HCT116 (cell line): Measurements from ENCODE around the gene ANAPC1. TPM values are rescaled to one million over a fixed set of nuclear protein-coding genes. Genes with fewer than 3 reads are reported as not detected.
"Not testable (repeated sequence)": the region's sequence is repeated elsewhere in the genome, so short reads cannot be mapped to it uniquely, and the experiment has no call there.

Experiments
- ATAC-seq: fragments of 200-7000 bp; cut with Tn5 transposase; 2 replicates; pipeline ENCODE4 v1.9.1; 2020; ENCODE audit warnings: mild to moderate bottlenecking, moderate library complexity
- BruUV-seq: library from RNA; stranded (reverse); fragments of 400-500 nt; replicated peaks from 2 replicates; lab custom pipeline; 2021; lab: Mats Ljungman, UMichigan
- CTCF ChIA-PET: fragments of 300-600 bp; sonication (Branson Sonifier 250); formaldehyde crosslinking; loops from one replicate; lab custom pipeline; 2021; ENCODE audit warnings: antibody characterized with exemption; lab: Charles Lee
- POLR2A ChIA-PET: fragments of 300-600, 350-600 bp; sonication (Branson Sonifier 250); formaldehyde crosslinking; loops from one replicate; lab custom pipeline; 2021; ENCODE audit warnings: antibody characterized with exemption; lab: Charles Lee
- RAD21 ChIA-PET, 2 experiments: fragments of 300-600 bp; sonication (Branson Sonifier 250); formaldehyde crosslinking; loops; one replicate each; lab custom pipeline; 2023; ENCODE audit warnings: low total read pairs in 2 of 2; ENCODE audit not compliant: uncharacterized antibody in 2 of 2, unreplicated experiment in 2 of 2, low non-redundant PET in 1 of 2; lab: Charles Lee
- DNase-seq: peaks from one replicate; pipeline ENCODE4 v3.0.0-alpha.2; 2010; ENCODE audit warnings: low read depth, low spot score
- H2AFZ ChIP-seq: fragments of 200-600 bp; shearing (Covaris generic), sonication (generic); 2 replicates; pipeline ENCODE4 v1.6.1; 2017; ENCODE audit warnings: low read depth, mixed run types, mixed read lengths, antibody characterized with exemption, low read length; ENCODE audit not compliant: poor library complexity, severe bottlenecking
- H3K27ac ChIP-seq: 2 replicates; pipeline ENCODE4 v1.5.1; 2012; ENCODE audit warnings: low read depth, low read length
- H3K27me3 ChIP-seq: fragments of 200-600 bp; sonication (generic); 2 replicates; pipeline ENCODE4 v1.6.1; 2016; ENCODE audit warnings: mixed run types, low read length, mixed read lengths; ENCODE audit not compliant: insufficient read depth
- H3K36me3 ChIP-seq, 2 experiments: fragments of 200-500 bp in 1 of 2; fragments of 200-600 bp in 1 of 2; sonication (Bioruptor generic) in 1 of 2; sonication (generic) in 1 of 2; 2 replicates each; pipeline versions ENCODE4 v1.5.1 to v1.6.1; 2014 to 2016; ENCODE audit warnings: low read length in 2 of 2, inconsistent platforms in 1 of 2, mixed read lengths in 1 of 2, mixed run types in 1 of 2; ENCODE audit not compliant: insufficient read depth in 2 of 2, control insufficient read depth in 1 of 2
- H3K4me1 ChIP-seq, 2 experiments: fragments of 200-600 bp in 1 of 2; sonication (generic) in 1 of 2; 2 replicates each; pipeline versions ENCODE4 v1.5.1 to v1.6.1; 2012 to 2017; ENCODE audit warnings: low read length in 2 of 2, inconsistent platforms in 1 of 2, mild to moderate bottlenecking in 1 of 2, mixed read lengths in 1 of 2, mixed run types in 1 of 2, moderate library complexity in 1 of 2; ENCODE audit not compliant: insufficient read depth in 2 of 2, control insufficient read depth in 1 of 2
- H3K4me2 ChIP-seq: fragments of 200-600 bp; sonication (generic); 2 replicates; pipeline ENCODE4 v1.6.1; 2017; ENCODE audit warnings: mixed run types, low read length, mixed read lengths
- H3K4me3 ChIP-seq, 2 experiments: fragments of 200-600 bp in 1 of 2; sonication (generic) in 1 of 2; replicated peaks in 1 of 2; 2 replicates each; pipeline ENCODE4 v1.5.1; 2011 to 2016; ENCODE audit warnings: low read length in 2 of 2, control low read depth in 1 of 2, low read depth in 1 of 2, mild to moderate bottlenecking in 1 of 2, mixed read lengths in 1 of 2, mixed run types in 1 of 2
- H3K79me2 ChIP-seq: fragments of 200-600 bp; sonication (generic); 2 replicates; pipeline ENCODE4 v1.6.1; 2017; ENCODE audit warnings: mild to moderate bottlenecking, mixed run types, low read length, moderate library complexity, mixed read lengths; ENCODE audit not compliant: insufficient read depth
- H3K9ac ChIP-seq: fragments of 200-600 bp; sonication (generic); 2 replicates; pipeline ENCODE4 v1.6.1; 2016; ENCODE audit warnings: low read length, mixed read lengths
- H3K9me2 ChIP-seq: fragments of 200-600 bp; sonication (generic), shearing (Covaris generic); 2 replicates; pipeline ENCODE4 v1.6.1; 2017; ENCODE audit warnings: mixed run types, mild to moderate bottlenecking, moderate library complexity; ENCODE audit not compliant: insufficient read depth
- H3K9me3 ChIP-seq, 2 experiments: fragments of 200-500 bp in 1 of 2; fragments of 200-600 bp in 1 of 2; sonication (Bioruptor generic) in 1 of 2; sonication (generic) in 1 of 2; 2 replicates each; pipeline ENCODE4 v1.6.1; 2014 to 2017; ENCODE audit warnings: low read length in 2 of 2, mixed read lengths in 2 of 2, inconsistent platforms in 1 of 2, low read depth in 1 of 2, mild to moderate bottlenecking in 1 of 2, mixed run types in 1 of 2, moderate library complexity in 1 of 2; ENCODE audit not compliant: control insufficient read depth in 1 of 2, insufficient read depth in 1 of 2
- H4K20me1 ChIP-seq: fragments of 200-600 bp; sonication (generic), shearing (Covaris generic); 2 replicates; pipeline ENCODE4 v1.6.1; 2017; ENCODE audit warnings: mixed run types, mild to moderate bottlenecking, moderate library complexity; ENCODE audit not compliant: insufficient read depth
- intact Hi-C: fragments of 100-400 bp; cut with micrococcal nuclease; formaldehyde crosslinking; loops from 2 replicates; pipeline ENCODE4 v1.10.0; 2022
- total RNA-seq: library from RNA; stranded (reverse); gene quantifications from one replicate; pipeline ENCODE4 v1.2.1, GENCODE V29; 2021; ENCODE audit not compliant: unreplicated experiment

Gene ANAPC1
- total RNA-seq, 1 experiment from 2014 or later = 76.5 TPM

GRCh38 chr2:111776296-111776695 lies 107.7 kb downstream of the ANAPC1 start:
- DNase-seq, H3K4me3 ChIP-seq, ATAC-seq, H3K79me2 ChIP-seq, H3K27me3 ChIP-seq, BruUV-seq, H3K4me1 ChIP-seq, intact Hi-C loops, H3K9ac ChIP-seq, H4K20me1 ChIP-seq, H3K27ac ChIP-seq, CTCF ChIA-PET, H2AFZ ChIP-seq, POLR2A ChIA-PET, H3K9me2 ChIP-seq, RAD21 ChIA-PET, H3K36me3 ChIP-seq, H3K4me2 ChIP-seq, H3K9me3 ChIP-seq: not testable (repeated sequence)

DNA sequence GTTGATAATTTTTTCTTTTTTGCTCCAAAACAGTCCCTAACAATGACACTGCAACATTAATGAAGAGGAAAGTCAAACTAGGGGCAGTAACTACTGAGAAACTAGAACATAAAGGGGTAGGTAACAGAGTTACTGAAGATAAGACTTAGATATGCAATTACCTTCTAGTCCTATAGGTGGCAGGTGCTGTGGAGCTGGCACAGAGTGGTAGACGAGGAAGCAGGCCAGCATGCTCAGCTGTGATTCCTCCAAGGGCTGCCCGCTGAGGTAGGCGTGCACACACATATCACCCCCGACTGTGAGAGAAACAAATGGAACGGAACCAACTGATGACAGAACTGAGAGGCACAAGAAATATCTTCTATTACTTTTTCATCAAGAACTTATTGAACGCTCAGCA lies 111.8 kb downstream of the ANAPC1 start:
- H3K27ac ChIP-seq, BruUV-seq, H3K9me2 ChIP-seq: not testable (repeated sequence)

DNA sequence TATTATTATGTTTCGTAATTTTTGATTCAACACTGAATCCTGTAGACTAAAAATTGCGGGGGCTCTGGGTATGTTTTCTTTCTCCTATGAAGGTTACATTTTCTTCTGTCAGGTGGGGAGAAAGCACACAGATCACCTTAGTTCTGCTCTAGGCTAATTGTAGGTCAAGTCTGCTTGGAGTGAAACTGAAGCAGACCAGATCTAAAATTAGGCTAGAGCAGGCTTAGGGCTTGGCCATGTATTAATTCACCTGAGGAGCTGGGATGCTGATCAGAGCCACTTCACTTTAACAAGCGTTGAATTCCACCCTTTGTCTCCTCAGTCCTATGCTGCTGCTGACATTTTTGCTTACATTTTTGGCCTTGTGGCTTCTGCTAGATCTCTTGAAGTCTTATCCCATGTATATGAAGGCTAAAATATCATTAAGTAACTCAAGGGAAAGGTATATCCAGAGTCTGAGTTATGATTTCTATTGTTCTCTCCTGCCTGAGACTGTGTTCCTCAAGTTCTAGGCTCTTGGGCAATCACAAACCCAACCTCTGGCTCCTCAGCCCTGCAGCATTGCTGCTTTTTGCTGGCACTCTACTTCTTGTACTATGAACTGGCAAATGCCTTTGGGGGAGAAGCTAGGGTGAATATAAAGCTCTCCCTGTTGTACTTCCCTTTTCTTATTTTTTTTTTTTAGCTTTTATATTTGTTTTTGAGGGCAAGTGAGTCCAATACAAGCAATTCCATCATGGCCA lies 112.9 kb downstream of the ANAPC1 start:
- H3K36me3 ChIP-seq, H3K27me3 ChIP-seq, BruUV-seq, H3K4me2 ChIP-seq, H3K27ac ChIP-seq, H3K79me2 ChIP-seq, H3K4me3 ChIP-seq, H3K4me1 ChIP-seq, DNase-seq, ATAC-seq, H3K9me2 ChIP-seq, CTCF ChIA-PET, intact Hi-C loops, POLR2A ChIA-PET, H2AFZ ChIP-seq, RAD21 ChIA-PET, H3K9me3 ChIP-seq, H4K20me1 ChIP-seq, H3K9ac ChIP-seq: not testable (repeated sequence)

More for the DNA sequence above, 111.8 kb downstream of the ANAPC1 start:
- H3K9me3 ChIP-seq, intact Hi-C loops, H3K27me3 ChIP-seq, H3K36me3 ChIP-seq, H3K9ac ChIP-seq, RAD21 ChIA-PET, H3K79me2 ChIP-seq, CTCF ChIA-PET, H3K4me1 ChIP-seq, H3K4me2 ChIP-seq, POLR2A ChIA-PET, H2AFZ ChIP-seq, H3K4me3 ChIP-seq, DNase-seq, H4K20me1 ChIP-seq: not testable (repeated sequence)
- peak; percentile 99 for ATAC-seq

- BruUV-seq, H3K9me2 ChIP-seq, H3K36me3 ChIP-seq, H3K4me2 ChIP-seq, H3K27ac ChIP-seq, H3K9me3 ChIP-seq, H3K9ac ChIP-seq, H3K4me3 ChIP-seq, POLR2A ChIA-PET, H2AFZ ChIP-seq, H3K4me1 ChIP-seq, H3K79me2 ChIP-seq, H3K27me3 ChIP-seq, H4K20me1 ChIP-seq, RAD21 ChIA-PET, DNase-seq, intact Hi-C loops, CTCF ChIA-PET, ATAC-seq: not testable (repeated sequence)
Observed at GRCh38 chr2:111768266-111769190, 115.5 kb downstream of the ANAPC1 start.
